Peyer's patch (tissue), 4 donors: ENCODE data around the gene SLC34A1. TPM values are rescaled to one million over a fixed set of nuclear protein-coding genes. Genes with fewer than 3 reads are reported as not detected.

Experiments
- DNase-seq, 3 donors: peaks; one replicate each; pipeline ENCODE4 v3.0.0-alpha.2; 2017 to 2019
- H3K27ac ChIP-seq, 4 donors: fragments of 200-600 bp; sonication (generic); one replicate each; pipeline ENCODE4 v1.5.1; 2016 to 2019
- H3K27me3 ChIP-seq, 2 donors: fragments of 200-600 bp; sonication (generic); one replicate each; pipeline ENCODE4 v1.5.1; 2019
- H3K36me3 ChIP-seq, 3 donors: fragments of 200-600 bp; sonication (generic); one replicate each; pipeline ENCODE4 v1.5.1; 2016 to 2019
- H3K4me1 ChIP-seq, 4 donors: fragments of 200-600 bp; sonication (generic); one replicate each; pipeline ENCODE4 v1.5.1; 2016 to 2019
- H3K4me3 ChIP-seq, 4 donors: fragments of 200-600 bp; sonication (generic); 1 replicate in 3 of 4; 2 replicates in 1 of 4; pipeline ENCODE4 v1.5.1; 2016 to 2019; ENCODE audit warnings: mild to moderate bottlenecking in 1 of 4
- H3K9me3 ChIP-seq, 4 donors: fragments of 200-600 bp; sonication (generic); one replicate each; pipeline ENCODE4 v1.5.1; 2016 to 2019; ENCODE audit warnings: mild to moderate bottlenecking in 1 of 4
- POLR2A ChIP-seq, 2 donors: fragments of 450-650 bp; IDR thresholded peaks; one replicate each; pipeline ENCODE4 v1.5.1; 2017; ENCODE audit warnings: antibody characterized with exemption in 2 of 2, mild to moderate bottlenecking in 2 of 2, moderate library complexity in 2 of 2
- total RNA-seq, 4 donors: library from RNA; depleted of rRNA; stranded (reverse); fragments of >200 nt; gene quantifications; one replicate each; pipeline ENCODE4 v1.1.0, GENCODE V29; 2016
- TF ChIP-seq, protein P1 (sequence below), 6 experiments: fragments of 450-650 bp in 4 of 6; fragments of 200-600 bp in 2 of 6; sonication (generic) in 1 of 6; IDR thresholded peaks; one replicate each; pipeline ENCODE4 v1.5.1; 2017 to 2019; ENCODE audit warnings: antibody characterized with exemption in 6 of 6, mild to moderate bottlenecking in 3 of 6, moderate library complexity in 1 of 6

SLC34A1 gene
- total RNA-seq, 4 donors from 2014 or later: 0.35 TPM; not detected in 3

DNA sequence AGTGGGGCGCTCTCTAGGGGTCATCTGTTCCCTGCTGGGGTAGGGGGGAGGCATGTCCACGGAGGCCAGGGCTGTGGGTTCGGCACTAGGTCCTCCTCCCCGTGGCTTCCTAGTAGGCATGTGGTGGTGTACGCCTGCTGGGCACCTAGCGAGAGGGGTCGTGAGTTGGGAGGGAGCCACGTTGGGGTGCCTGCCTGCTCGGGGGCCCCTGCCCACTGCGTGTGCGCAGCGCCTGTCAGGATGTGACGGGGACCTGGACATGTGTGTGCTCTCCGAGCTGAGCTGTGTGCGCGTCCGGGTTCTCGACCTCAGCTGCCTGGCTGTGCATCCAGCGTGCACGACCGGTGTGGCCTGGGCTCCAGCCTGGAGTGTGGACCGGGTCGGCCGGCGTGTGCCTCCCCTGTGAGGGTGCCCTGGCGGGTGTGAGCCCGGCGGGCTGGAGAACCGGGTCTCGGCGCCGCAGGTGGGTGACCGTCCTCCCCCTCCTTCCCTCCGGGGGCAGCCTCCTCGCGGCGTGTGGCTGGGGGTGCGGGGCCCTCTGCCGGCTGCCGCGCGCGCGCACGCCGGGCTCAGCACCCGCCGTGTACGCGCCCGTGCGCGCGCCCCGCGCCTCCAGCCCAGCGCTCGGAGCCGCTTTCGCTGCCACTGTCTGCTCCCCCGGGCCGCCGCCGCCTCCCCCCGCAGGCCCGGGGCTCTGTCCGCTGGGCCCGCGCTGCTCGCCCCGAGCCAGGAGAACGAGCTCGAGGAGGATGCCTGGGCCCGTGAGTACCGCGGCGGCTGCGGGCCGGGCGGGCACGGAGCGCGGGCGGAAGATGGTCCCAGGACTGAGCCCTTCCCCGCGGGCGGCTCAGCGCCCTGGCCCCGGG lies 62.2 kb downstream of the SLC34A1 start, which contains the start of gene PRR7:
TSS of gene PRR7 (plus strand) at position 615 of the 866 bp plus-strand sequence. CDS start 8,254 bp downstream, outside the sequence.
- H3K27ac ChIP-seq: peak within 1 kb of the TSS; percentile 40 to 83 (median 58)
- peak; percentile 73 to 85 (median 75) for DNase-seq
- no peaks in the 10 kb centered on the region for H3K27me3 ChIP-seq
- peaks cover 4 to 23% (median 18%) of the 10 kb centered on the region in 4 donors for H3K4me1 ChIP-seq
- peaks cover 0 to 11% (median 0%) of the 10 kb centered on the region in 3 donors for H3K36me3 ChIP-seq
- H3K4me3 ChIP-seq: peak within 1 kb of the TSS; percentile 48 to 87 (median 76)
- TF ChIP-seq, protein P1, sequence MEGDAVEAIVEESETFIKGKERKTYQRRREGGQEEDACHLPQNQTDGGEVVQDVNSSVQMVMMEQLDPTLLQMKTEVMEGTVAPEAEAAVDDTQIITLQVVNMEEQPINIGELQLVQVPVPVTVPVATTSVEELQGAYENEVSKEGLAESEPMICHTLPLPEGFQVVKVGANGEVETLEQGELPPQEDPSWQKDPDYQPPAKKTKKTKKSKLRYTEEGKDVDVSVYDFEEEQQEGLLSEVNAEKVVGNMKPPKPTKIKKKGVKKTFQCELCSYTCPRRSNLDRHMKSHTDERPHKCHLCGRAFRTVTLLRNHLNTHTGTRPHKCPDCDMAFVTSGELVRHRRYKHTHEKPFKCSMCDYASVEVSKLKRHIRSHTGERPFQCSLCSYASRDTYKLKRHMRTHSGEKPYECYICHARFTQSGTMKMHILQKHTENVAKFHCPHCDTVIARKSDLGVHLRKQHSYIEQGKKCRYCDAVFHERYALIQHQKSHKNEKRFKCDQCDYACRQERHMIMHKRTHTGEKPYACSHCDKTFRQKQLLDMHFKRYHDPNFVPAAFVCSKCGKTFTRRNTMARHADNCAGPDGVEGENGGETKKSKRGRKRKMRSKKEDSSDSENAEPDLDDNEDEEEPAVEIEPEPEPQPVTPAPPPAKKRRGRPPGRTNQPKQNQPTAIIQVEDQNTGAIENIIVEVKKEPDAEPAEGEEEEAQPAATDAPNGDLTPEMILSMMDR (IDR thresholded peaks at IDR 0.05): peak in 4 of 6 experiments; percentile 7 to 40 (median 29)
- no peak for TF ChIP-seq POLR2A (IDR thresholded peaks at IDR 0.05)
- no peaks in the 10 kb centered on the region for H3K9me3 ChIP-seq

DNA sequence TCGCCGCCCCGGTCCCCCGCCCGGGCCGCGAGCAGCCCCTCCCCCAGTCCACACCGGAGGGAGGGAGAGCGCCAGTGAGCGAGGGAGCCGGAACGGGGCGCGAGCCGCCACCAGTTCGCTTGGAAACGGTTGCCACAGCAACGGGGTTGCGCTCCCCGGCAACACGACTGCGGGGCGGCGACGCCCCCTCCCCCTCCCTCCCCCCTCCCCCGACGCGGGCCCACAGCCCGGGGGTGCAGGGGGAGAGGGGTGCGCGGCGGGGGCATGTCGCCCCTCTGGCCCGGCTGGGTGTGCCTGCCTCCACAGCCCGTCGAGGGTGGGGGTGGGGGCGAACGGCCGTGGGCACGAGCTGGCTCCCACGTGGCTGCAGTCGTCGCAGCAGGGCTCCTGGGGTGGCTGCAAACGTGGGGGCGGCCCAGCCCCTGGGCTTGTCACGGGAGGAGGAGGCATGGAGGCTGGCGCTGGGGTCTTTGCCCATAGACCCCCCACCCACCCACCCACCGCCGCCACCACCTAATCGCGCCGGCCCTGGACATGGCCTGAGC lies 62.9 kb downstream of the SLC34A1 start:
- Histone ChIP-seq H3K9me3 (no peaks in the 10 kb centered on the region), H3K27ac (peak overlapping the region; percentile 40 to 83 (median 58)), H3K4me1 (peaks cover 4 to 23% (median 18%) of the 10 kb centered on the region in 4 donors), H3K27me3 (no peaks in the 10 kb centered on the region), H3K36me3 (peaks cover 0 to 4% (median 0%) of the 10 kb centered on the region in 3 donors), H3K4me3 (peak overlapping the region; percentile 48 to 87 (median 76))
- TF ChIP-seq, protein P1 (IDR thresholded peaks at IDR 0.05): no peak
- no peak for TF ChIP-seq POLR2A (IDR thresholded peaks at IDR 0.05)
- DNase-seq: peak in 2 of 3 donors; percentile 66 to 77

DNA sequence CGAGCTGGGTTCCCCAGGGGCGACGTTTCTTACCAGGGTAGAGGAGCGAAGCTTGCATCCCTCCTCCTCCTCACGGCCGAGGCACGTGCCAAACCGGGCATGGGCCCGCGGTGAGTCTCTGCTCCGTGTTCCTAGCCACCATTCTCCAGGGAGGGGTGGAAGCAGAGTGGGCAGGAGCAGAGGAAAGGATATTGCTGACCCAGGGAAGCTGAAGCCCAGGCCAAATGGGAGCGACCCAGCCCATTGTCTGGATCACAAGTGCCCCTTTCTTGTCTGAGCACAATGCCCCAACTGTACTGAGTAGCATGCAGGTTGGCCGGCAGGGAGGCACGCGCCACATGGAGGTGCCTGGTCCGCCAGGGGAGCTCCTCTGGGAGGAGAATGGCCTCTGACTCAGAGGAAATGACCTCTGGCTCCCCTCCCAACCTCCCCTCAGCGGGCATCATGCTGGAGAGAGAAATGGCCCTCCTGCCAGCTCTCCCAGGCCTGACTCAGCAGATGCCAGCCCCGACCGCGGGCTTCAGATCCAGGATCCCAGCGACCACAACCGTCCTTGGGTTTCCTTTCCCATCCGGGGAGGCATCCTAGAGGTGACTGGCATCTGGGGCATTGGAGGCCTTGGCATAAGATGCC lies 63.5 kb downstream of the SLC34A1 start:
- TF ChIP-seq, protein P1 (IDR thresholded peaks at IDR 0.05): peak in 1 of 6 experiments; percentile 7
- no peak for TF ChIP-seq POLR2A (IDR thresholded peaks at IDR 0.05)
- H3K4me3 ChIP-seq: peak overlapping the region in 3 of 4 donors; percentile 74 to 87 (median 77)
- peaks cover 4 to 23% (median 18%) of the 10 kb centered on the region in 4 donors for H3K4me1 ChIP-seq
- no peaks in the 10 kb centered on the region for H3K9me3 ChIP-seq
- peak in 1 of 3 donors; percentile 72 for DNase-seq
- H3K27me3 ChIP-seq: no peaks in the 10 kb centered on the region
- H3K36me3 ChIP-seq: no peaks in the 10 kb centered on the region
- peak overlapping the region in 2 of 4 donors; percentile 54 to 83 for H3K27ac ChIP-seq

Other genes with a start within 250 kb of the SLC34A1 start
- 10 to 100 TPM; 37.0 to 58.6 (median 46.3) TPM for gene RAB24, start 80.7 kb upstream of the SLC34A1 start, total RNA-seq
- 100 to 1,000 TPM in 3 of 4 donors, 10 to 100 TPM in 1; 55.3 to 215 (median 132) TPM for gene PRELID1, start 80.6 kb upstream of the SLC34A1 start, total RNA-seq
- 10 to 100 TPM in 3 of 4 donors, 1 to 10 TPM in 1; 6.8 to 25.8 (median 18.5) TPM for gene MXD3, start 72.5 kb upstream of the SLC34A1 start, total RNA-seq
- 100 to 1,000 TPM; 193 to 321 (median 268) TPM for gene LMAN2, start 32.8 kb upstream of the SLC34A1 start, total RNA-seq
- gene RGS14, start 26.5 kb upstream of the SLC34A1 start, total RNA-seq: 10 to 100 TPM; 19.4 to 41.0 (median 23.3) TPM
- not detected for gene PFN3, start 16.2 kb downstream of the SLC34A1 start, total RNA-seq
- 10 to 100 TPM in 1 of 4 donors, 1 to 10 TPM in 3; 1.7 to 22.2 (median 7.8) TPM for gene F12, start 25.1 kb downstream of the SLC34A1 start, total RNA-seq
- gene GRK6, start 42.2 kb downstream of the SLC34A1 start, total RNA-seq: 100 to 1,000 TPM in 1 of 4 donors, 10 to 100 TPM in 3; 36.2 to 140 (median 40.7) TPM
- 1 to 10 TPM in 2 of 4 donors, under 1 TPM in 1, not detected in 1; 0.70 to 2.2 (median 1.9) TPM for gene PRR7, start 62.4 kb downstream of the SLC34A1 start, total RNA-seq
- 10 to 100 TPM; 14.2 to 77.6 (median 23.1) TPM for gene DBN1, start 89.2 kb downstream of the SLC34A1 start, total RNA-seq
- gene PDLIM7, start 113.2 kb downstream of the SLC34A1 start, total RNA-seq: 100 to 1,000 TPM in 1 of 4 donors, 10 to 100 TPM in 3; 17.4 to 137 (median 23.3) TPM
- 10 to 100 TPM in 1 of 4 donors, 1 to 10 TPM in 3; 2.1 to 52.0 (median 5.5) TPM for gene DOK3, start 125.4 kb downstream of the SLC34A1 start, total RNA-seq
- 100 to 1,000 TPM; 103 to 168 (median 118) TPM for gene DDX41, start 132.5 kb downstream of the SLC34A1 start, total RNA-seq
- gene FAM193B, start 170.1 kb downstream of the SLC34A1 start, total RNA-seq: 100 to 1,000 TPM in 3 of 4 donors, 10 to 100 TPM in 1; 77.1 to 205 (median 177) TPM
- gene TMED9, start 207.8 kb downstream of the SLC34A1 start, total RNA-seq: 10 to 100 TPM; 39.6 to 65.6 (median 52.5) TPM
- 10 to 100 TPM; 12.6 to 29.8 (median 21.9) TPM for gene B4GALT7, start 215.7 kb downstream of the SLC34A1 start, total RNA-seq